Measurements from ENCODE around the gene CDC25B.
A peak's percentile ranks its signal among the peaks of the same experiment; 100 is the strongest.

The CDC25B gene

GRCh38 chr20:3795511-3796468 lies at the start of gene CDC25B:
CDC25B (plus strand) TSS chr20:3796310; CDS start chr20:3796532, 222 bp downstream.
- DNase-seq (ENCODE audit: insufficient read length, low spot score) (peak; percentile 94), FAIRE-seq (peak; percentile 75)

- DNase-seq (ENCODE audit: insufficient read length, low spot score): no peak
Measured at GRCh38 chr20:3747471-3747870, 48.6 kb upstream of the CDC25B start.

DNA sequence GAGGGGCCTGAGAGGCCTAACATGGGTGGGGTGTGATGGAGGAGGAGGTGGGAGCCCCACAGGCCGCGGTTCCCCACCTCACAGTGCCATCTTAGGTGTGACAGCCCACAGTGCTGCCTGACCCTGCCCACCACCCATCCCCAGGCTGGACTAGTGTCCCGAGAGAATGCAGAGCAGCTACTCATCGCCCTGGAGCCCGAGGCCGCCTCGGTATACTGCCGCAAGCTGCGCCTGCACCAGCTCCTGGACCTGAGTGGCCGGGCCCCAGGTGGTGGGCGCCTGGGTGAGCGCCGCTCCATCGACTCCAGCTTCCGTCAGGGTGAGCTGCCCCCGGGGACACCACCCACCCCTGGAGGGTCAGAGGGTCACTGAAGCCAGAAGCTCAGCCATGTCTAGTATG lies 48.0 kb upstream of the CDC25B start:
- FAIRE-seq: no peak
- DNase-seq (ENCODE audit: insufficient read length, low spot score): no peak

More at GRCh38 chr20:3747471-3747870, 48.6 kb upstream of the CDC25B start:
- no peak for FAIRE-seq

DNA sequence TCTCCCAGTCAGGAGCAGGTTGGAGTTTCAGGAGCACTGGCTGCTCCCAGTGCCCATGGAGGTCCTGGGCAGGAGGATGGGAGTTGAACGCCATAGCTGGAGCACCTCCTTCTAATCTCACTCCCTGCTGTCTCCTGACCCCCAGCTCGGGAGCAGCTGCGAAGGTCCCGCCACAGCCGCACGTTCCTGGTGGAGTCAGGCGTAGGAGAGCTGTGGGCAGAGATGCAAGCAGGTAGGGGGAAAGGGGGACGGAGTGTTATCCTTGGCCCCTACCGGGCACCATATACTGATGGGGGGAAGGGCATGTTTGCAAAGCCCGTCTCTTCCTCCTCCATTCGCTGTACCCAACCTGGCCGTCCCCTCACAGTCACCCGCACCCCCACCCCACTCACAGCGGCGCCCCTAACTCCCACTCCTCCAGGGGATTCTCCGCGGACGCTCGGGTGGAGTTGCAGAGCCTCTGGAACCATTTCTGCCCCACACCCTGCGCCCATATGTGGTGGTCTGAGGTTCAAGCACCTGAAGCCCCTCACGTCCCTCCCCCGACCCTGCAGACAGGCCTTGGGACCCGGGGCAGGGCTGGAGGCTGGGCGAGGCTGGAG lies 46.9 kb upstream of the CDC25B start:
- DNase-seq (ENCODE audit: insufficient read length, low spot score) (no peak), FAIRE-seq (no peak)

DNA sequence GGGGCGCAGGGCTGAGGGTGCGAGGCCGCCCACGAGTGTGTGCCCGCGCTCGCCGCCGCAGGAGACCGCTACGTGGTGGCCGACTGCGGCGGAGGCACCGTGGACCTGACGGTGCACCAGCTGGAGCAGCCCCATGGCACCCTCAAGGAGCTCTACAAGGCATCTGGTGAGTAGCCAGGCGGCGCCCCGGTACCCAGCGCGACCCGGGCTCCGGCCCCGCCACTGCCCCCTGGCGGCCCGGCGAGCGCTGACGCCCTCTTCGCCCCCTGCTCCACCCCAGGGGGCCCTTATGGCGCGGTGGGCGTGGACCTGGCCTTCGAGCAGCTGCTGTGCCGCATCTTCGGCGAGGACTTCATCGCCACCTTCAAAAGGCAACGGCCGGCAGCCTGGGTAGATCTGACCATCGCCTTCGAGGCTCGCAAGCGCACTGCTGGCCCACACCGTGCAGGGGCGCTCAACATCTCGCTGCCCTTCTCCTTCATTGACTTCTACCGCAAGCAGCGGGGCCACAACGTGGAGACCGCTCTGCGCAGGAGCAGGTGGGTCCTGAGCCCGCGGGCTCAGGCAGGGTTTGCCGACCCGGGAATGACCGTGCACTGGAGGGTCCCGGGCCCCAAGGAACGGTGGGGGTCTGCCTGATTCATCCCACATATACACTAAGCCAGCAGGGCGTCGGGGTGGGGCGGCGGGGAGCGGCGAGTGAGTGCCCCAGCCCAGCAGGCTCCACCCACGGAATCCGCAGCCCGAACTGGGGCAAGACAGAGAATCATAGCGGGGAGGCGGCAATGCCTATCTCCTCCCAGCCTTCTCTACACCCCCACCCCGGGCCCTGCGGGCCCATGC lies 46.2 kb upstream of the CDC25B start:
- no peak for DNase-seq (ENCODE audit: insufficient read length, low spot score)

GRCh38 chr20:3751305-3751674 lies 44.8 kb upstream of the CDC25B start:
- no peak for DNase-seq (ENCODE audit: insufficient read length, low spot score)
- no peak for FAIRE-seq

More for the DNA sequence above, 46.2 kb upstream of the CDC25B start:
- no peak for FAIRE-seq

- FAIRE-seq: no peak
- DNase-seq (ENCODE audit: insufficient read length, low spot score): no peak
Measured at GRCh38 chr20:3751675-3752385, 44.3 kb upstream of the CDC25B start.

GRCh38 chr20:3752386-3752759 lies 43.7 kb upstream of the CDC25B start:
- no peak for FAIRE-seq
- no peak for DNase-seq (ENCODE audit: insufficient read length, low spot score)

DNA sequence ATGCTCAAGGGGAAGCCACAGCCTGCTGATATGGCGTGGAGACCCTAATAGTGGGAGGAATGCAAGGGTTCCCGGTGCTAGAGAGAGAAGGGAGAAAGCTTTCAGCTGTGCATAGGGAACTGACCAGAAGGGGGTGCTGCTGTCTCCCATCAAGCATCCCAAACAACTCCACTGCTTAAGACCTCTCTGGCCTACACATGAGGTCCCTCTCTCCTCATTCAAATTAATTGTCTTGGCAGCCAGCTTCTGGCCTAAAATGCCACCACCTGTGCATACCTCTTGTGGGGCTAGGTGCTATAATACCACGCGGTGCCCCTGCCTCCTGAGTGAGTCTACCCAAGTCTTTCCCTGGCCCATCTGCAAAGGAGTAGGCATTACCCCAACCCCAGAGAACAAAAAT lies 43.0 kb upstream of the CDC25B start:
- DNase-seq (ENCODE audit: insufficient read length, low spot score) (peak; percentile 74), FAIRE-seq (peak; percentile 67)

DNA sequence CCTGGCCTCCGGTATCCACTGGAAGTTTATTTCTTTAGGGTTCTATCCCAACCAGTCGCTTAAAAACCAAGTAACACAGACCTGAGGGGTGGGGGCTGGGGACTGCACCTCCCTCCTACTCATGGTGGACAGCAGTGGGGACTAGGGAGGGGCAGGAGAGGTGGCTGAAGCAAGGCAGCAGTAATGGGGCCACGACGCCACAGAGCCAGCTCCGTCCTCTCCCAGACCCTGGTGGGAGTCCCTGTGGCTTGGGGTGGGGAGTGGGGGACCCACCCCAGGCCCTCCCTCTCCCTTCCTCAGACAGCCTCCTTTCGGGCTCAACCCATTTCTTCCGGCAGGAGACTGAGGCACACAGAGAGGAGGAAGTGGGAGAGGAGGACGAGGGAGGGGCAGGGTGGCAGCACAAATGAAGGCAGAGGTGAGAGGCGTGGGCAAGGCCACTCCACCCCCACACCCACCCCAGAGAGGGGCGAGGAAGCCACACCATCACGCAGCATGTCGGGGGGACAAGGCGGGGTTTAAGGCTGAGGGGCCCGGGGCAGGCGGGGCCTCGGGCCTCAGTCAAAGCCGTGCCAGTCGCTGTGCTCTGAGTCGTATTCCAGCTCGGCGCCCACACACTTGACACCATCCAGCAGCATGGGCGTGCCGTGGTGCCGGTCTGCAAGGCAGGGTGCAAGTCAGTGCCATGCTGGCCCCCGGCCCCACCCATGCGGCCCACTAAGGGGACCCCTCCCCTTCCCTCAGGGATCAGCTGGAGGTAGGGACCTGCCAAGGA lies 42.4 kb upstream of the CDC25B start:
- DNase-seq (ENCODE audit: insufficient read length, low spot score): no peak
- FAIRE-seq: no peak

- FAIRE-seq (no peak), DNase-seq (ENCODE audit: insufficient read length, low spot score) (no peak)
Measured at GRCh38 chr20:3754276-3754630, 41.9 kb upstream of the CDC25B start.

DNA sequence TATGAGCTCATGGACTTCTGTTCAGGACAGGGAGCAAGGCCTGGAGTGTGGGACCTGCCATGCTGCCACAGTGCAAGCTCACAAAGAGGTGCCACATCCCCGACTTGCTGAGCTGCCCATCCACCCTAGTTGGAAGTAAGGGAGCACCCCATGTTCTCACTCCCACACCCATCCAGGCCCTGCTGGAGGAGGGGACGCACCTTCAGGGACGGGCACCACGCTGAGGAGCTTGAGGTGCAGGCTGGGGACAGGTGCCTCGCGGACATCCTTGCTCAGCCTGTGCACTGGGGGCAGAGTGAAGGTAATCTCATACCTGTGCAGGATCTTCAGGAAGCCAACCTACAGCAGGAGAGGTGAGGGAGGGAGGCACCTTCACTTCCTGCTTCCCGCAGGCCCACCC lies 40.8 kb upstream of the CDC25B start:
- no peak for FAIRE-seq

DNA sequence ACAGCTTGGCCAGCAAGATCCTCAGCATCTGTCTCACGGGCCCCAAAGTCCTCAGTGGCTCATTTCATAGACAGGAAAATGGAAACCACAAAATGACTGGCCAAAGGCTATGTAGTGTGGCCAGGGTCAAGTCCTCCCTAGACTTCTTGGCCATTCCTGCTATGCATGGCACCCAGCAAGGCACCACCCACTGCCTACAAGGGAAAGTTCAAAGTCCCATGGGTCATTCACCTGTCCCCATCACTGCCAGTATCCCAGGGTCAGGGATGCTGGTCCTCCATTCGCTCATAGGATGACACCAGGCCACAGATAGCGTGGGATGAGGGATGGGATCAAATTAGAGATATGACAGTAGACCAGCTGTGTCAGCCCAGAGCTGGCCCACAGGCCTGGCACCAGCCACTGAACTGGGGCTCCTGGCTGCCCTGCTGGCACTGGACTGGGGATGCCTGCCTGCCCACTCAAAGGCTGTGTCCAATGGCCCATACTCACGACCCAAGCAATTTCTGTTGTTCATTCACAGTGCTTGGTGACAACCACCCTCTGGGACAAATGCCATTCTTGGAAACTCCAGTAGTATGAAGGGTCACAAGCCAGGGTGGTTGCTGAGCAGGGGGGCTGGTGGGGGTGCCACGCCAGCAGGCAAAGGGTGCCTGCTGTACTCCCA lies 40.2 kb upstream of the CDC25B start:
- no peak for FAIRE-seq
- no peak for DNase-seq (ENCODE audit: insufficient read length, low spot score)

More for the DNA sequence above, 40.8 kb upstream of the CDC25B start:
- no peak for DNase-seq (ENCODE audit: insufficient read length, low spot score)

GRCh38 chr20:3757268-3757667 lies 38.8 kb upstream of the CDC25B start:
- FAIRE-seq (no peak), DNase-seq (ENCODE audit: insufficient read length, low spot score) (no peak)

DNA sequence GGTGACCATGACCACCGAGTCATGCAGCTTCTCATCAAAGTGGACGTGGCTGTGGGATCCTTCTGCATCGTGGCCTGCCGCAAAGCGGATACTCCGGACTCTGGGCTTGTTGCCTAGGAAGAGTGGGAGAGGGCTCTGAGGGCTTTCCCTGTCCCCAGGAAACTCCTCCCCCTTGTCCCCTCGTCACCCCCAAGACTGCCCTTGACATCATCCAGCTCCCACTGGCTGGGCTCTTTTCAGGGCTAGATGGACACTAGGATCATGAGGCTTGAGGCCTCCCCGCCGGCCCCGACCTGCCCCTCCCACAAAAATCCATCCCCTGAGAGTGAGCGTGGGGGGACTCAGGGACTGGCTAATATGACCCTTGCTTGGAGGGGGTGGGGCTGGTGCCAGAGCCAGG lies 37.5 kb upstream of the CDC25B start:
- DNase-seq (ENCODE audit: insufficient read length, low spot score): no peak

GRCh38 chr20:3759316-3759823 lies 36.7 kb upstream of the CDC25B start:
- FAIRE-seq: no peak

More for the DNA sequence above, 37.5 kb upstream of the CDC25B start:
- FAIRE-seq: no peak

GRCh38 chr20:3759884-3760283 lies 36.2 kb upstream of the CDC25B start:
- DNase-seq (ENCODE audit: insufficient read length, low spot score): no peak
- FAIRE-seq: no peak

More at GRCh38 chr20:3759316-3759823, 36.7 kb upstream of the CDC25B start:
- no peak for DNase-seq (ENCODE audit: insufficient read length, low spot score)

GRCh38 chr20:3760655-3761348 lies 35.3 kb upstream of the CDC25B start:
- DNase-seq (ENCODE audit: insufficient read length, low spot score) (no peak), FAIRE-seq (no peak)

Measured in HTR-8/SVneo (cell line).